Measurements from ENCODE around the gene TNNT3. TPM values are rescaled to one million over a fixed set of nuclear protein-coding genes. Genes with fewer than 3 reads are reported as not detected.

The TNNT3 gene
- total RNA-seq, 1 donor from 2014 or later, result 10.1 TPM

DNA sequence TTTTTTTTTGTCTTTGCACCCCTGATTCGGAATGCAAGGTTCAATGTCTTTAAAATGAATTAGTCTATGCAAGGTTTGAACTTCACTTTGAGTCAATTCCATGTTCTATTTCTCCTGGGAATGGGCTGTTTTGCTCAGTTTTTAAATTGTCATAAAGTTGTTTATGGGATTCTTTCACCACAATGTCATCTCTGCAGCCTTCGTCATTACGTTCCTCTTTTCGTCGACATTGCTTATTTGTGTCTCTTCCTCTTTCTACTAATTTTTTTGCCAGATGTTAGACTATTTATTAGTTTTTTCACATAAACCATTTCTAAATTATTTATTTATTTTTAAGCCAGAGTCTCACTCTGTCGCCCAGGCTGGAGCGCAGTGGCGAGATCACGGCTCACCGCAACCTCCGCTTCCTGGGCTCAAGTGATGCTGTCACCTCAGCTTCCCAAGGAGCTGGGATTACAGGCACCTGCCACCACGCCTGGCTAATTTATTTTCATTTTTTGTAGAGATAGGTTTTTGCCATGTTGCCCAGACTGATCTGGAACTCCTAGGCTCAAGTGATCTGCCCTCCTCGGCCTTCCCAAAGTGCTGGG lies 7.1 kb upstream of the TNNT3 start:
- H3K4me1 ChIP-seq, result peaks cover 0 to 12% of the 10 kb centered on the region in 2 donors
- no peaks in the 10 kb centered on the region for H3K36me3 ChIP-seq
- H3K4me3 ChIP-seq, result no peak overlapping the region
- no peaks in the 10 kb centered on the region for H3K27me3 ChIP-seq
- H3K27ac ChIP-seq, result no peak overlapping the region
- H3K9me3 ChIP-seq, result no peaks in the 10 kb centered on the region
- no peak for DNase-seq (ENCODE audit: low spot score in 2 of 2)
- intact Hi-C loops (cut with DNase I), result no loop called here
- no peak for TF ChIP-seq CTCF (IDR thresholded peaks at IDR 0.05)

- Histone ChIP-seq H3K4me1 (peaks cover 0 to 5% of the 10 kb centered on the region in 2 donors), H3K36me3 (no peaks in the 10 kb centered on the region), H3K9me3 (no peaks in the 10 kb centered on the region), H3K4me3 (no peak overlapping the region), H3K27ac (no peak overlapping the region), H3K27me3 (no peaks in the 10 kb centered on the region)
- no peak for DNase-seq (ENCODE audit: low spot score in 2 of 2)
- TF ChIP-seq CTCF (IDR thresholded peaks at IDR 0.05), result no peak
- intact Hi-C loops (cut with DNase I), result loop anchor here (1.0 kb wide), 1 partner anchor 26 kb away; no protein-coding TSS in a partner anchor
Observed at GRCh38 chr11:1913271-1914060, 6.0 kb upstream of the TNNT3 start.

- Histone ChIP-seq H3K27me3 (no peaks in the 10 kb centered on the region), H3K27ac (no peak overlapping the region), H3K4me3 (no peak overlapping the region), H3K4me1 (no peaks in the 10 kb centered on the region), H3K36me3 (no peaks in the 10 kb centered on the region), H3K9me3 (no peaks in the 10 kb centered on the region)
- no peak for TF ChIP-seq CTCF (IDR thresholded peaks at IDR 0.05)
- intact Hi-C loops (cut with DNase I), result loop anchor here (1.0 to 5.0 kb wide), 2 partner anchors 22 to 33 kb away; no protein-coding TSS in a partner anchor
- no peak for DNase-seq (ENCODE audit: low spot score in 2 of 2)
Observed at GRCh38 chr11:1915795-1916131, 3.7 kb upstream of the TNNT3 start.

GRCh38 chr11:1916132-1916985 lies 3.1 kb upstream of the TNNT3 start:
- no peak for TF ChIP-seq CTCF (IDR thresholded peaks at IDR 0.05)
- H3K36me3 ChIP-seq, result no peaks in the 10 kb centered on the region
- H3K27me3 ChIP-seq, result no peaks in the 10 kb centered on the region
- H3K27ac ChIP-seq, result no peak overlapping the region
- no peak overlapping the region for H3K4me3 ChIP-seq
- no peak for DNase-seq (ENCODE audit: low spot score in 2 of 2)
- H3K9me3 ChIP-seq, result no peaks in the 10 kb centered on the region
- intact Hi-C loops (cut with DNase I), result loop anchor here (1.0 to 5.0 kb wide), 2 partner anchors 23 to 34 kb away; no protein-coding TSS in a partner anchor
- H3K4me1 ChIP-seq, result no peaks in the 10 kb centered on the region

GRCh38 chr11:1916986-1917522 lies 2.4 kb upstream of the TNNT3 start:
- DNase-seq (ENCODE audit: low spot score in 2 of 2), result no peak
- no peak overlapping the region for H3K27ac ChIP-seq
- intact Hi-C loops (cut with DNase I), result loop anchor here (1.0 to 5.0 kb wide), 2 partner anchors 24 to 35 kb away; no protein-coding TSS in a partner anchor

More at GRCh38 chr11:1916986-1917522, 2.4 kb upstream of the TNNT3 start:
- no peaks in the 10 kb centered on the region for H3K9me3 ChIP-seq
- no peak for TF ChIP-seq CTCF (IDR thresholded peaks at IDR 0.05)
- H3K27me3 ChIP-seq, result no peaks in the 10 kb centered on the region
- H3K4me3 ChIP-seq, result no peak overlapping the region
- no peaks in the 10 kb centered on the region for H3K36me3 ChIP-seq
- H3K4me1 ChIP-seq, result no peaks in the 10 kb centered on the region
